Body of pancreas (tissue), 4 donors: Measurements from ENCODE around the gene CARD14.

Experiments
- CTCF ChIP-seq, 7 experiments: fragments of 450-650 bp in 4 of 7; fragments of 200-600 bp in 3 of 7; sonication (generic) in 3 of 7; IDR thresholded peaks; one replicate each; pipeline ENCODE4 v1.5.1; 2016 to 2019; ENCODE audit warnings: antibody characterized with exemption in 7 of 7
- POLR2A ChIP-seq, 3 donors: fragments of 450-650 bp; IDR thresholded peaks; one replicate each; pipeline ENCODE4 v1.6.1; 2016; ENCODE audit warnings: antibody characterized with exemption in 3 of 3, mild to moderate bottlenecking in 2 of 3

GRCh38 chr17:80187515-80187941 is 17.7 kb downstream of the CARD14 start:
- no peak for TF ChIP-seq CTCF (IDR thresholded peaks at IDR 0.05)
- TF ChIP-seq POLR2A (IDR thresholded peaks at IDR 0.05), result no peak
